ENCODE results near the gene RASA4B.
"Not testable (repeated sequence)": the region's sequence is repeated elsewhere in the genome, so short reads cannot be mapped to it uniquely, and the experiment has no call there.

The RASA4B gene

GRCh38 chr7:102511860-102512522 is 5.6 kb downstream of the RASA4B start:
- DNase-seq (ENCODE audit: low spot score): not testable (repeated sequence)

GRCh38 chr7:102510575-102510974 is 7.0 kb downstream of the RASA4B start:
- DNase-seq (ENCODE audit: low spot score): not testable (repeated sequence)

- DNase-seq (ENCODE audit: low spot score): not testable (repeated sequence)
These were observed 10.0 kb downstream of the RASA4B start for GRCh38 chr7:102507410-102508088.

- DNase-seq (ENCODE audit: low spot score): not testable (repeated sequence)
These were observed 12.0 kb downstream of the RASA4B start for GRCh38 chr7:102505298-102506185.

GRCh38 chr7:102503141-102503540 is 14.4 kb downstream of the RASA4B start:
- DNase-seq (ENCODE audit: low spot score): not testable (repeated sequence)

- DNase-seq (ENCODE audit: low spot score): not testable (repeated sequence)
These were observed 19.3 kb downstream of the RASA4B start for GRCh38 chr7:102498321-102498720.

- DNase-seq (ENCODE audit: low spot score): not testable (repeated sequence)
These were observed 20.3 kb downstream of the RASA4B start for GRCh38 chr7:102497308-102497707.

GRCh38 chr7:102496861-102497260 is 20.7 kb downstream of the RASA4B start:
- DNase-seq (ENCODE audit: low spot score): peak; percentile 0

GRCh38 chr7:102494473-102495149 is 23.0 kb downstream of the RASA4B start:
- not testable (repeated sequence) for DNase-seq (ENCODE audit: low spot score)

- not testable (repeated sequence) for DNase-seq (ENCODE audit: low spot score)
These were observed 23.6 kb downstream of the RASA4B start for GRCh38 chr7:102494026-102494425.

- DNase-seq (ENCODE audit: low spot score): not testable (repeated sequence)
These were observed 24.2 kb downstream of the RASA4B start for GRCh38 chr7:102493220-102493935.

GRCh38 chr7:102490529-102491075 is 27.0 kb downstream of the RASA4B start:
- DNase-seq (ENCODE audit: low spot score): not testable (repeated sequence)

GRCh38 chr7:102484317-102484716 is 33.3 kb downstream of the RASA4B start:
- DNase-seq (ENCODE audit: low spot score): not testable (repeated sequence)

GRCh38 chr7:102481962-102482361 is 35.6 kb downstream of the RASA4B start:
- not testable (repeated sequence) for DNase-seq (ENCODE audit: low spot score)

GRCh38 chr7:102479982-102480637 is 37.5 kb downstream of the RASA4B start:
- not testable (repeated sequence) for DNase-seq (ENCODE audit: low spot score)

- DNase-seq (ENCODE audit: low spot score): not testable (repeated sequence)
These were observed 38.4 kb downstream of the RASA4B start for GRCh38 chr7:102479209-102479584.

GRCh38 chr7:102478314-102479208 is 39.0 kb downstream of the RASA4B start, which contains the start of gene POLR2J:
Gene POLR2J (minus strand): TSS chr7:102478922. CDS start chr7:102478860, 62 bp downstream.
- DNase-seq (ENCODE audit: low spot score): peak; percentile 83

GRCh38 chr7:102474736-102475435 is 42.7 kb downstream of the RASA4B start:
- DNase-seq (ENCODE audit: low spot score): not testable (repeated sequence)
